B cell (primary cell): ENCODE measurements around the gene EXOC3L1. TPM values are rescaled to one million over a fixed set of nuclear protein-coding genes. Genes with fewer than 3 reads are reported as not detected.

Experiments used
- ATAC-seq: fragments of 200-7000 bp; cut with Tn5 transposase; one replicate; pipeline ENCODE4 v1.10.0; 2021; ENCODE audit warnings: low read depth, mild to moderate bottlenecking, moderate number of reproducible peaks, moderate library complexity
- CTCF ChIA-PET: fragments of 350-600 bp; sonication (Branson Sonifier 250); formaldehyde crosslinking; loops from one replicate; lab custom pipeline; 2021; ENCODE audit warnings: antibody characterized with exemption, inconsistent platforms; lab: Charles Lee
- POLR2A ChIA-PET: fragments of 350-600 bp; sonication (Branson Sonifier 250); formaldehyde crosslinking; loops from one replicate; lab custom pipeline; 2021; ENCODE audit warnings: antibody characterized with exemption; lab: Charles Lee
- DNase-seq: peaks from one replicate; pipeline ENCODE4 v3.0.0; 2013
- H2AFZ ChIP-seq: 2 replicates; pipeline ENCODE4 v1.6.1; 2012; ENCODE audit warnings: mild to moderate bottlenecking, low read depth, low read length; ENCODE audit not compliant: insufficient read depth, poor library complexity, severe bottlenecking
- H3K27ac ChIP-seq, 2 donors: 1 replicate in 1 of 2; 2 replicates in 1 of 2; pipeline ENCODE4 v1.5.1; 2012 to 2013; ENCODE audit warnings: low read length in 2 of 2, mild to moderate bottlenecking in 2 of 2, moderate library complexity in 1 of 2
- H3K27me3 ChIP-seq, 4 experiments: fragments of 200-600 bp in 1 of 4; sonication (generic) in 1 of 4; replicated peaks in 1 of 4; 1 replicate in 2 of 4; 2 replicates in 2 of 4; pipeline versions ENCODE4 v1.6.1 to v1.7.0; 2013 to 2016; ENCODE audit warnings: low read length in 3 of 4, mild to moderate bottlenecking in 2 of 4, mixed read lengths in 1 of 4, moderate library complexity in 1 of 4; ENCODE audit not compliant: insufficient read depth in 4 of 4, control insufficient read depth in 3 of 4; ENCODE audit errors: control extremely low read depth in 1 of 4
- H3K36me3 ChIP-seq, 2 experiments: replicated peaks in 1 of 2; 1 replicate in 1 of 2; 2 replicates in 1 of 2; pipeline versions ENCODE4 v1.6.1 to v1.7.1; 2013; ENCODE audit warnings: low read length in 1 of 2; ENCODE audit not compliant: insufficient read depth in 2 of 2, control insufficient read depth in 1 of 2; ENCODE audit errors: control extremely low read depth in 1 of 2, extremely low read depth in 1 of 2
- H3K4me1 ChIP-seq, 2 donors: fragments of 200-600 bp in 1 of 2; sonication (generic) in 1 of 2; 1 replicate in 1 of 2; 2 replicates in 1 of 2; pipeline versions ENCODE4 v1.5.1 to v1.6.1; 2013 to 2017; ENCODE audit warnings: low read length in 2 of 2; ENCODE audit not compliant: control insufficient read depth in 2 of 2, insufficient read depth in 2 of 2
- H3K4me2 ChIP-seq: replicated peaks from 2 replicates; pipeline ENCODE3; 2012; ENCODE audit warnings: mild to moderate bottlenecking, low read depth, low read length; ENCODE audit not compliant: poor library complexity, severe bottlenecking
- H3K4me3 ChIP-seq, 5 experiments: fragments of 200-600 bp in 1 of 5; sonication (generic) in 1 of 5; 1 replicate in 3 of 5; 2 replicates in 2 of 5; pipeline versions ENCODE4 v1.5.1 to v1.7.0; 2011 to 2016; ENCODE audit warnings: low read length in 4 of 5, mild to moderate bottlenecking in 4 of 5, low read depth in 2 of 5, control low read depth in 1 of 5, moderate library complexity in 1 of 5; ENCODE audit not compliant: insufficient read depth in 1 of 5; ENCODE audit errors: control extremely low read depth in 1 of 5, extremely low read depth in 1 of 5
- H3K79me2 ChIP-seq: fragments of 200-600 bp; sonication (generic); one replicate; pipeline ENCODE4 v1.6.0; 2016; ENCODE audit warnings: low read length; ENCODE audit not compliant: control insufficient read depth, insufficient read depth
- H3K9ac ChIP-seq: fragments of 200-600 bp; sonication (generic); 2 replicates; pipeline ENCODE4 v1.6.1; 2017; ENCODE audit warnings: mild to moderate bottlenecking, low read length, moderate library complexity
- H3K9me3 ChIP-seq, 3 donors: one replicate each; pipeline versions ENCODE4 v1.6.1 to v1.7.1; 2013; ENCODE audit warnings: low read length in 2 of 3; ENCODE audit not compliant: control insufficient read depth in 2 of 3, insufficient read depth in 1 of 3; ENCODE audit errors: control extremely low read depth in 1 of 3
- H4K20me1 ChIP-seq: 2 replicates; pipeline ENCODE4 v1.6.0; 2012; ENCODE audit warnings: mild to moderate bottlenecking, low read length; ENCODE audit not compliant: insufficient read depth, control insufficient read depth, poor library complexity, severe bottlenecking
- H3K27ac Mint-ChIP-seq: one replicate; pipeline ENCODE4 v1.8.0; 2021; ENCODE audit warnings: mixed read lengths
- H3K27me3 Mint-ChIP-seq: one replicate; pipeline ENCODE4 v1.8.0; 2021; ENCODE audit warnings: mixed read lengths
- H3K4me1 Mint-ChIP-seq: one replicate; pipeline ENCODE4 v1.8.0; 2021; ENCODE audit warnings: mixed read lengths
- H3K4me3 Mint-ChIP-seq: one replicate; pipeline ENCODE4 v1.8.0; 2021; ENCODE audit warnings: mixed read lengths
- H3K9me3 Mint-ChIP-seq: one replicate; pipeline ENCODE4 v1.8.0; 2022; ENCODE audit warnings: mixed read lengths; ENCODE audit not compliant: insufficient read depth
- CTCF ChIP-seq: fragments of 200-600 bp; IDR thresholded peaks from one replicate; pipeline ENCODE4 v1.8.0; 2022; ENCODE audit warnings: antibody characterized with exemption, mild to moderate bottlenecking
- EZH2 ChIP-seq: IDR thresholded peaks from 2 replicates; pipeline ENCODE4 v1.6.1; 2012; ENCODE audit warnings: borderline replicate concordance, low read depth, mild to moderate bottlenecking, moderate library complexity, low read length; ENCODE audit not compliant: insufficient read depth, poor library complexity, severe bottlenecking
- WGBS: methylation state at CpG from one replicate; pipeline ENCODE4 v1.1.5; 2013; ENCODE audit warnings: missing lambda C conversion rate; ENCODE audit not compliant: insufficient coverage; 5-methylcytosine and 5-hydroxymethylcytosine counted together
- intact Hi-C: fragments of 100-400 bp; cut with micrococcal nuclease; formaldehyde crosslinking; loops from one replicate; pipeline ENCODE4 v1.10.0; 2022
- polyA plus RNA-seq: library from polyadenylated mRNA; depleted of rRNA; stranded (reverse); fragments of >200 nt; gene quantifications from 2 replicates; pipeline ENCODE4 v1.2.3, GENCODE V29; 2012
- total RNA-seq, 2 donors: library from RNA; stranded (reverse); fragments of 120-200 nt in 1 of 2; gene quantifications; 1 replicate in 1 of 2; 2 replicates in 1 of 2; pipeline versions ENCODE4 v1.2.3 to v1.2.4, GENCODE V29; 2013 to 2022

The EXOC3L1 gene
- total and polyA plus RNA-seq, 2 donors (not counting 1 experiment from before 2014, with no cell fraction given): not detected

- peaks cover 5% of the 10 kb centered on the region for H3K4me1 Mint-ChIP-seq
- no peak overlapping the region for H3K27ac Mint-ChIP-seq
- ATAC-seq: no peak
- H3K4me3 Mint-ChIP-seq: no peak overlapping the region
- TF ChIP-seq EZH2 (no peak), CTCF (no peak)
- Histone ChIP-seq H2AFZ (no peak overlapping the region), H3K4me3 (no peak overlapping the region), H3K79me2 (no peaks in the 10 kb centered on the region), H3K27ac (no peak overlapping the region), H3K9me3 (peaks cover 0 to 14% (median 0%) of the 10 kb centered on the region in 3 donors), H3K36me3 (peaks cover 2 to 75% of the 10 kb centered on the region in 2 experiments), H3K27me3 (peaks cover 0 to 12% (median 3%) of the 10 kb centered on the region in 4 experiments), H4K20me1 (no peaks in the 10 kb centered on the region), H3K9ac (no peak overlapping the region), H3K4me1 (peaks cover 0 to 1% of the 10 kb centered on the region in 2 donors), H3K4me2 (no peak overlapping the region)
- no peaks in the 10 kb centered on the region for H3K9me3 Mint-ChIP-seq
- no peak for DNase-seq
- H3K27me3 Mint-ChIP-seq: peaks cover 16% of the 10 kb centered on the region
- intact Hi-C loops: no loop called here
- POLR2A ChIA-PET: interaction anchor here (1.0 kb wide), 1 partner anchor 9 kb away, joined by 9 read pairs; no protein-coding TSS in a partner anchor
- CTCF ChIA-PET: interaction anchor here (1.6 kb wide), 1 partner anchor 10 kb away, joined by 7 read pairs; no protein-coding TSS in a partner anchor
- WGBS: 94% methylated on average over 1 of the region's 2 CpGs
Measured at GRCh38 chr16:67144943-67145342, 45.0 kb downstream of the EXOC3L1 start.

- no peak for ATAC-seq
- H3K4me2 ChIP-seq: no peak overlapping the region
- H3K9ac ChIP-seq: no peak overlapping the region
- no peaks in the 10 kb centered on the region for H3K79me2 ChIP-seq
- TF ChIP-seq CTCF: no peak
- TF ChIP-seq EZH2: no peak
- H3K9me3 ChIP-seq: no peaks in the 10 kb centered on the region
- no peaks in the 10 kb centered on the region for H3K9me3 Mint-ChIP-seq
- peaks cover 2 to 80% of the 10 kb centered on the region in 2 experiments for H3K36me3 ChIP-seq
- ChIA-PET CTCF (interaction anchor here (1.6 kb wide), 2 partner anchors 13 to 41 kb away, joined by 5 to 6 read pairs; no protein-coding TSS in a partner anchor), POLR2A (no interaction called here)
- H2AFZ ChIP-seq: no peak overlapping the region
- intact Hi-C loops: no loop called here
- no peaks in the 10 kb centered on the region for H3K27me3 Mint-ChIP-seq
- no peak overlapping the region for H3K4me3 ChIP-seq
- H3K4me1 Mint-ChIP-seq: no peaks in the 10 kb centered on the region
- H3K4me1 ChIP-seq: no peaks in the 10 kb centered on the region
- no peaks in the 10 kb centered on the region for H3K27me3 ChIP-seq
- no peak for DNase-seq
- H3K27ac Mint-ChIP-seq: no peak overlapping the region
- H4K20me1 ChIP-seq: no peaks in the 10 kb centered on the region
- 99% methylated on average over 9 of the region's 9 CpGs for WGBS
- no peak overlapping the region for H3K4me3 Mint-ChIP-seq
- H3K27ac ChIP-seq: no peak overlapping the region
Measured at GRCh38 chr16:67142342-67142741, 47.6 kb downstream of the EXOC3L1 start.
